GM23338 (cell line): ENCODE measurements around the gene GNA12. TPM values are rescaled to one million over a fixed set of nuclear protein-coding genes. Genes with fewer than 3 reads are reported as not detected.
A peak's percentile ranks its signal among the peaks of the same experiment; 100 is the strongest.

Experiments used
- ATAC-seq: fragments of 200-7000 bp; cut with Tn5 transposase; 3 replicates; pipeline ENCODE4 v1.9.1; 2020
- DNase-seq: peaks from one replicate; pipeline ENCODE4 v3.0.0-alpha.2; 2015; ENCODE audit warnings: low spot score
- H2AFZ ChIP-seq: fragments of 200-600 bp; sonication (generic); 2 replicates; pipeline ENCODE4 v1.8.0; 2016; ENCODE audit warnings: antibody characterized with exemption, mild to moderate bottlenecking, moderate library complexity
- H3F3A ChIP-seq: fragments of 200-600 bp; sonication (generic); replicated peaks from 2 replicates; pipeline ENCODE4 v1.8.0; 2017; ENCODE audit warnings: antibody characterized with exemption, mixed run types, low read depth
- H3K27ac ChIP-seq: fragments of 200-600 bp; sonication (generic); 2 replicates; pipeline ENCODE4 v1.6.1; 2016; ENCODE audit warnings: low read depth
- H3K27me3 ChIP-seq: fragments of 200-600 bp; sonication (generic); 2 replicates; pipeline ENCODE4 v1.8.0; 2016; ENCODE audit warnings: mild to moderate bottlenecking, mixed run types, moderate library complexity; ENCODE audit not compliant: insufficient read depth
- H3K36me3 ChIP-seq: fragments of 200-600 bp; sonication (generic); 2 replicates; pipeline ENCODE4 v1.8.0; 2016; ENCODE audit warnings: mild to moderate bottlenecking; ENCODE audit not compliant: insufficient read depth
- H3K4me1 ChIP-seq: fragments of 200-600 bp; sonication (generic); 2 replicates; pipeline ENCODE4 v1.8.0; 2016; ENCODE audit warnings: mild to moderate bottlenecking, moderate library complexity; ENCODE audit not compliant: insufficient read depth
- H3K4me2 ChIP-seq: fragments of 200-600 bp; sonication (generic); 2 replicates; pipeline ENCODE4 v1.7.1; 2017; ENCODE audit warnings: mixed run types
- H3K4me3 ChIP-seq: fragments of 200-600 bp; sonication (generic); 2 replicates; pipeline ENCODE4 v1.6.1; 2016; ENCODE audit warnings: mixed run types
- H3K79me2 ChIP-seq: fragments of 200-600 bp; sonication (generic); replicated peaks from 2 replicates; pipeline ENCODE4 v1.8.0; 2017; ENCODE audit warnings: mild to moderate bottlenecking; ENCODE audit not compliant: insufficient read depth
- H3K9me2 ChIP-seq: fragments of 200-600 bp; sonication (generic); 2 replicates; pipeline ENCODE4 v1.8.0; 2017; ENCODE audit not compliant: insufficient read depth
- H4K20me1 ChIP-seq: fragments of 200-600 bp; sonication (generic); replicated peaks from 2 replicates; pipeline ENCODE4 v1.8.0; 2017; ENCODE audit warnings: mild to moderate bottlenecking; ENCODE audit not compliant: insufficient read depth
- H3K27ac Mint-ChIP-seq: 2 replicates; pipeline ENCODE4 v1.8.0; 2020; ENCODE audit warnings: inconsistent platforms, mild to moderate bottlenecking, moderate library complexity, mixed read lengths
- H3K27me3 Mint-ChIP-seq: 3 replicates; pipeline ENCODE4 v1.8.0; 2022; ENCODE audit warnings: low read depth, mild to moderate bottlenecking, moderate library complexity, mixed read lengths, inconsistent platforms; ENCODE audit not compliant: insufficient read depth, poor library complexity
- H3K36me3 Mint-ChIP-seq: 3 replicates; pipeline ENCODE4 v1.8.0; 2021; ENCODE audit warnings: low read depth, mild to moderate bottlenecking, inconsistent platforms, moderate library complexity, mixed read lengths
- H3K4me1 Mint-ChIP-seq: 3 replicates; pipeline ENCODE4 v1.8.0; 2020; ENCODE audit warnings: mild to moderate bottlenecking, inconsistent platforms, mixed read lengths
- H3K4me3 Mint-ChIP-seq: 3 replicates; pipeline ENCODE4 v1.8.0; 2021; ENCODE audit warnings: moderate library complexity, mild to moderate bottlenecking, inconsistent platforms, mixed read lengths
- H3K9me3 Mint-ChIP-seq: 3 replicates; pipeline ENCODE4 v1.8.0; 2020; ENCODE audit warnings: moderate library complexity, mild to moderate bottlenecking, inconsistent platforms, mixed read lengths
- CREB1 ChIP-seq: fragments of 250-450 bp; sonication (Bioruptor Pico); IDR thresholded peaks from 2 replicates; pipeline ENCODE4 v1.5.0; 2020; ENCODE audit warnings: low read depth, mild to moderate bottlenecking, moderate library complexity
- CTCF ChIP-seq, 2 experiments: fragments of 200-600 bp in 1 of 2; sonication (generic) in 1 of 2; conservative IDR thresholded peaks; 2 replicates each; pipeline versions ENCODE4 v1.5.1 to v1.6.1; 2016 to 2017; ENCODE audit warnings: antibody characterized with exemption in 2 of 2, low read depth in 2 of 2, mild to moderate bottlenecking in 2 of 2, moderate library complexity in 1 of 2
- ETS1 ChIP-seq: IDR thresholded peaks from 2 replicates; pipeline ENCODE4 v1.6.1; 2016; ENCODE audit warnings: antibody characterized with exemption
- EZH2 ChIP-seq: fragments of 200-600 bp; sonication (generic); IDR thresholded peaks from one replicate; pipeline ENCODE4 v1.8.0; 2017; ENCODE audit warnings: antibody characterized with exemption, mild to moderate bottlenecking, low read depth; ENCODE audit not compliant: unreplicated experiment
- EZH2phosphoT487 ChIP-seq: fragments of 200-600 bp; sonication (generic); IDR thresholded peaks from one replicate; pipeline ENCODE4 v1.8.1; 2018; ENCODE audit warnings: antibody characterized with exemption; ENCODE audit not compliant: unreplicated experiment
- JUNB ChIP-seq: IDR thresholded peaks from one replicate; pipeline ENCODE4 v1.6.1; 2016; ENCODE audit warnings: antibody characterized with exemption; ENCODE audit not compliant: unreplicated experiment
- POLR2AphosphoS5 ChIP-seq: IDR thresholded peaks from 2 replicates; pipeline ENCODE4 v1.6.1; 2016; ENCODE audit warnings: antibody characterized with exemption, low read depth
- STAT1 ChIP-seq: IDR thresholded peaks from one replicate; pipeline ENCODE4 v1.6.1; 2016; ENCODE audit warnings: antibody characterized with exemption; ENCODE audit not compliant: unreplicated experiment
- ZNF114 ChIP-seq: fragments of 250-450 bp; sonication (Bioruptor Pico); IDR thresholded peaks from 2 replicates; pipeline ENCODE4 v1.5.0; 2020; ENCODE audit warnings: mild to moderate bottlenecking, moderate library complexity
- ZNF331 ChIP-seq: fragments of 250-450 bp; sonication (Bioruptor Pico); IDR thresholded peaks from 2 replicates; pipeline ENCODE4 v1.5.0; 2020; ENCODE audit warnings: low read depth, mild to moderate bottlenecking, moderate library complexity
- ZNF462 ChIP-seq: fragments of 250-450 bp; sonication (Bioruptor Pico); IDR thresholded peaks from 2 replicates; pipeline ENCODE4 v1.5.0; 2020; ENCODE audit warnings: mild to moderate bottlenecking, moderate library complexity
- polyA plus RNA-seq: library from polyadenylated mRNA; unstranded; fragments of >200 nt; fragmentation: Nextera tagmentation; extraction: Ambion mirVana; gene quantifications from 2 replicates; pipeline ENCODE4 v1.2.1, GENCODE V29; 2016
- total RNA-seq: library from RNA; depleted of rRNA; stranded (reverse); fragments of >200 nt; shearing (Covaris generic); gene quantifications from 2 replicates; pipeline ENCODE4 v1.2.3, GENCODE V29; 2014

The GNA12 gene
- total and polyA plus RNA-seq, 2 experiments from 2014 or later, result 24.0 to 87.7 TPM

DNA sequence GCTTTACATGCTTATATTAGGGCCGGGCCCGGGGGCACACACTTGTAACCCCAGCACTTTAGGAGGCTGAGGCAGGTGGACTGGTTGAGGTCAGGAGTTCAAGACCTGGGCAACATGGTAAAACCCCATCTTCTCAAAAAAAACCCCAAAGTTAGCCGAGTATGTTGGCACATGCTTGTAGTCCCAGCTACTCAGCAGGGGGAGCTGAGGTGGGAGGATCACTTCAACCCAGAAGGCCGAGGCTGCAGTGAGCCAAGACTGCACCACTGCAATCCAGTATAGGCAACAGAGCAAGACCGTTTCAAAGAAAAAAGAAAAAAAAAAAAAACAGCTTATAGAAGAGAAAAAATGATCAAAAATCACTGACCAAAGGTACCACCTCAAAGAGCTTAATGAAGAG lies 93.0 kb downstream of the GNA12 start:
- peaks cover 18% of the 10 kb centered on the region for H3K4me1 Mint-ChIP-seq
- H3K27me3 ChIP-seq, result no peaks in the 10 kb centered on the region

More for the DNA sequence above, 93.0 kb downstream of the GNA12 start:
- H4K20me1 ChIP-seq, result 0 out of 2 replicates have a peak, but pooled peaks cover 6% of the 10 kb centered on the region
- peaks cover 7% of the 10 kb centered on the region; the same call in 1 of the 2 replicates for H3K4me1 ChIP-seq
- no peaks in the 10 kb centered on the region for H3K9me2 ChIP-seq
- H3K27me3 Mint-ChIP-seq, result peaks cover 3% of the 10 kb centered on the region
- no peak overlapping the region for H3K27ac ChIP-seq
- ATAC-seq (peak; percentile 77), DNase-seq (no peak)
- H3K36me3 ChIP-seq, result no peaks in the 10 kb centered on the region
- H3K27ac Mint-ChIP-seq, result no peak overlapping the region; the same call in 1 of the 2 replicates
- no peak overlapping the region for H3K4me2 ChIP-seq
- no peak overlapping the region for H3K4me3 ChIP-seq
- TF ChIP-seq ETS1 (no peak), EZH2 (no peak), JUNB (no peak), POLR2AphosphoS5 (no peak), EZH2phosphoT487 (no peak), ZNF462 (CRISPR knock-in tag) (no peak), CTCF (conservative IDR thresholded peaks at IDR 0.05; ENCODE audit: low read depth in 2 of 2) (no peak), STAT1 (no peak), ZNF114 (no peak), CREB1 (no peak), ZNF331 (CRISPR knock-in tag) (no peak)
- peaks cover 15% of the 10 kb centered on the region for H3K9me3 Mint-ChIP-seq
- H3K79me2 ChIP-seq, result peaks cover 93% of the 10 kb centered on the region
- H3K36me3 Mint-ChIP-seq, result peaks cover 40% of the 10 kb centered on the region
- H3K4me3 Mint-ChIP-seq, result no peak overlapping the region
- H2AFZ ChIP-seq, result no peak overlapping the region
- no peaks in the 10 kb centered on the region for H3F3A ChIP-seq
